Activated CD8-positive, alpha-beta T cell treated with anti-CD3 and anti-CD28 coated beads for 36 hours (primary cell): Measurements from ENCODE around the gene SP2. TPM values are rescaled to one million over a fixed set of nuclear protein-coding genes. Genes with fewer than 3 reads are reported as not detected.

Source experiments
- ATAC-seq: fragments of 200-7000 bp; cut with Tn5 transposase; one replicate; pipeline ENCODE4 v1.10.0; 2021; ENCODE audit warnings: mild to moderate bottlenecking, moderate library complexity
- CTCF ChIA-PET: fragments of 350-600 bp; sonication (Branson Sonifier 250); formaldehyde crosslinking; loops from one replicate; lab custom pipeline; 2021; ENCODE audit warnings: antibody characterized with exemption; lab: Charles Lee
- POLR2A ChIA-PET: fragments of 350-600 bp; sonication (Branson Sonifier 250); formaldehyde crosslinking; loops from one replicate; lab custom pipeline; 2021; ENCODE audit warnings: antibody characterized with exemption; lab: Charles Lee
- DNase-seq: peaks from one replicate; pipeline ENCODE4 v3.0.0-alpha.2; 2020
- H3K27ac Mint-ChIP-seq: one replicate; pipeline ENCODE4 v1.8.0; 2021; ENCODE audit warnings: mild to moderate bottlenecking, mixed read lengths
- H3K27me3 Mint-ChIP-seq: one replicate; pipeline ENCODE4 v1.8.0; 2021; ENCODE audit warnings: mixed read lengths
- H3K36me3 Mint-ChIP-seq: one replicate; pipeline ENCODE4 v1.8.0; 2021; ENCODE audit warnings: low read depth, mixed read lengths
- H3K4me1 Mint-ChIP-seq: one replicate; pipeline ENCODE4 v1.8.0; 2021; ENCODE audit warnings: low read depth, mixed read lengths
- H3K4me3 Mint-ChIP-seq: one replicate; pipeline ENCODE4 v1.8.0; 2021; ENCODE audit warnings: mild to moderate bottlenecking, moderate library complexity, mixed read lengths
- H3K9me3 Mint-ChIP-seq: one replicate; pipeline ENCODE4 v1.8.0; 2021; ENCODE audit warnings: mixed read lengths
- CTCF ChIP-seq: fragments of 200-600 bp; IDR thresholded peaks from one replicate; pipeline ENCODE4 v1.8.0; 2022; ENCODE audit warnings: antibody characterized with exemption, mild to moderate bottlenecking
- intact Hi-C: fragments of 100-400 bp; cut with micrococcal nuclease; formaldehyde crosslinking; loops from one replicate; pipeline ENCODE4 v1.10.0; 2022
- total RNA-seq, 2 experiments: library from RNA; stranded (reverse); gene quantifications; one replicate each; pipeline ENCODE4 v1.2.3, GENCODE V29; 2021

SP2 gene
- total RNA-seq, 2 experiments from 2014 or later: 11.5 to 13.2 TPM

GRCh38 chr17:47901423-47901822 is 5.4 kb downstream of the SP2 start:
- peaks cover 6% of the 10 kb centered on the region for H3K36me3 Mint-ChIP-seq
- DNase-seq (no peak), ATAC-seq (no peak)
- ChIA-PET CTCF (interaction anchor here (1.2 kb wide), 1 partner anchor 11 kb away, joined by 3 read pairs; no protein-coding TSS in a partner anchor), POLR2A (no interaction called here)
- intact Hi-C loops: no loop called here
- peaks cover 42% of the 10 kb centered on the region for H3K4me1 Mint-ChIP-seq
- no peak for TF ChIP-seq CTCF
- no peaks in the 10 kb centered on the region for H3K9me3 Mint-ChIP-seq
- H3K27me3 Mint-ChIP-seq: no peaks in the 10 kb centered on the region
- H3K4me3 Mint-ChIP-seq: no peak overlapping the region
- no peak overlapping the region for H3K27ac Mint-ChIP-seq

DNA sequence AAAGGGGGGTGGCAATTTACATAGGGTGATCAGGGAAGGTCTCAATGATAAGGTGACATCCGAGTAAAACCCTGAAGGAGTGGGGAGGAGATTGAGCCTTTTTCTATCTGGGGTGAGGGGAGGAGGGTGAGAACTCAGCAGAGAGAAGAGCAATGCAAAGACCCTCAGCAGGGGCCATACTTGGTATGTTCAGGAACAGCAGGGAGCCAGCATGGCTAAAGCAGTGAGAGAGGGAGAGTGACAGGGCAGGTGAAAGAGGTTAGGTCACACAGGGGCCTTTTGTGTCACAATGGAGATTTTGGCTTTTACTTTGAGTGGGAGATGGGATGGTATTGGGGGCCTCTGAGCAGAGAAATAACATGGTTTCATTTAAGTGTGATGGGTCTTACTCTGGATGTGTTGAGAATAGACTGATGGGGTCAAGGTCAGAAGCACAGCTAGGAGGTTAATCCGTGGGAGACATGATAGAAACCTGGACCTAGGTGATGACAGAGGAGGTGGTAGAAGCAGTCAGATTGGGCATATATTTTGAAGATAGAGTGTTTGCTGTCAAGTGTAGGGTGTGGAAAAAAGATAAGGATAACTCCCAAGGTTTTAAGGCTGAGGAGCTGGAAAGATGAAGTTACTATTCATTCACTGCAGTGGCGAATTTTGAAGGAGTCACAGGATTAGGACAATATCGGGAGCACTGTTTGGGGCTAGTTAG is 6.2 kb downstream of the SP2 start:
- Mint-ChIP-seq H3K27me3 (no peaks in the 10 kb centered on the region), H3K27ac (no peak overlapping the region), H3K36me3 (peaks cover 6% of the 10 kb centered on the region), H3K4me3 (no peak overlapping the region), H3K4me1 (peaks cover 40% of the 10 kb centered on the region), H3K9me3 (no peaks in the 10 kb centered on the region)
- ATAC-seq (no peak), DNase-seq (no peak)
- intact Hi-C loops: no loop called here
- ChIA-PET CTCF (interaction anchor here (1.2 to 1.8 kb wide), 3 partner anchors 10 to 61 kb away, joined by 3 to 7 read pairs (median 4); partner anchors contain the start of gene SCRN2), POLR2A (interaction anchor here (0.8 kb wide), 1 partner anchor 39 kb away, joined by 4 read pairs; the partner anchor contains the start of gene PNPO)
- TF ChIP-seq CTCF: no peak

DNA sequence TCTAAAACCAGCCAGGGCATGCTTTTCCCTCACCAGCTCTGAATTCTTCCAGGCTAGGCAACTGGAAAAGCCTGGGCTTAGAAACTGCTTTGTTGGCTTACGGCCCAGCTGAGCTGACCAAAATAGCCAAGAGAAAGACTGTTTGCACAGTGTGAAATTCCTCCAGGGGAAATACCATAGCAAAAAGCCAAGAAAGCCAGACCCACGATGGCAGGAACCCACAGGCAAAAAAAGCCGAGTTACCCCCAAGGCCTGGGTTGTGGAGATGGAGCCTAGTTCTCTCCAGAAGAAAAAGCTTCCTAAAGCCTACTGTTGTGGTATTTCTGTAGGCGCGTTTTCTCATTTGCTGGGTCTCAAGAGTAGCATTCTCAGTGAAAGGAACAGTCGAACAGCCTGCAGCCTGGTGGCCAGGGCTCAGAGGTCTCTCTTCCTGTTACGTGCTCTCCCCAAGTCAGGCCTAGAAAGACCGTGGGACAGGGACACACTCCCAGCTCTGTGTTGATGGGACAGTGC is 9.2 kb downstream of the SP2 start:
- H3K4me3 Mint-ChIP-seq: no peak overlapping the region
- no peak for TF ChIP-seq CTCF
- no peak overlapping the region for H3K27ac Mint-ChIP-seq
- H3K36me3 Mint-ChIP-seq: peaks cover 15% of the 10 kb centered on the region
- DNase-seq (no peak), ATAC-seq (no peak)
- H3K27me3 Mint-ChIP-seq: no peaks in the 10 kb centered on the region
- CTCF ChIA-PET: interaction anchor here (0.9 to 1.4 kb wide), 5 partner anchors 13 to 66 kb away, joined by 3 to 5 read pairs (median 3); partner anchors contain the start of gene CDK5RAP3
- peaks cover 27% of the 10 kb centered on the region for H3K4me1 Mint-ChIP-seq
- POLR2A ChIA-PET: interaction anchor here (0.6 to 1.7 kb wide), 7 partner anchors 8 to 84 kb away, joined by 3 to 9 read pairs (median 3); partner anchors contain the start of genes OSBPL7 and SP2
- H3K9me3 Mint-ChIP-seq: no peaks in the 10 kb centered on the region
- intact Hi-C loops: no loop called here

- ChIA-PET CTCF (interaction anchor here (1.1 to 1.4 kb wide), 2 partner anchors 43 to 60 kb away, joined by 3 read pairs; no protein-coding TSS in a partner anchor), POLR2A (no interaction called here)
- Mint-ChIP-seq H3K36me3 (peaks cover 15% of the 10 kb centered on the region), H3K4me1 (peaks cover 27% of the 10 kb centered on the region), H3K27ac (no peak overlapping the region), H3K9me3 (no peaks in the 10 kb centered on the region), H3K4me3 (no peak overlapping the region), H3K27me3 (no peaks in the 10 kb centered on the region)
- no peak for TF ChIP-seq CTCF
- intact Hi-C loops: no loop called here
- ATAC-seq (no peak), DNase-seq (no peak)
These were observed 10.4 kb downstream of the SP2 start for GRCh38 chr17:47906443-47906842.
